Lower lobe of right lung (tissue), 2 donors: ENCODE results near the gene PER1. TPM values are rescaled to one million over a fixed set of nuclear protein-coding genes. Genes with fewer than 3 reads are reported as not detected.

Source experiments
- ATAC-seq, 2 donors: fragments of 200-7000 bp; cut with Tn5 transposase; one replicate each; pipeline ENCODE4 v1.9.1; 2020 to 2022; ENCODE audit warnings: mild to moderate bottlenecking in 2 of 2, moderate library complexity in 2 of 2
- DNase-seq: peaks from one replicate; pipeline ENCODE4 v3.0.0-alpha.2; 2020
- H3K27ac ChIP-seq: fragments of 200-600 bp; one replicate; pipeline ENCODE4 v1.8.0; 2022
- H3K27me3 ChIP-seq: fragments of 200-600 bp; one replicate; pipeline ENCODE4 v1.8.0; 2022; ENCODE audit warnings: low read depth
- H3K36me3 ChIP-seq: fragments of 200-600 bp; one replicate; pipeline ENCODE4 v1.8.0; 2022; ENCODE audit warnings: mild to moderate bottlenecking
- H3K4me1 ChIP-seq: fragments of 200-600 bp; one replicate; pipeline ENCODE4 v1.8.0; 2022
- H3K4me3 ChIP-seq: fragments of 200-600 bp; one replicate; pipeline ENCODE4 v1.8.0; 2022; ENCODE audit warnings: mild to moderate bottlenecking
- H3K9me3 ChIP-seq: fragments of 200-600 bp; one replicate; pipeline ENCODE4 v1.8.0; 2022
- intact Hi-C: fragments of 100-400 bp; cut with DNase I; formaldehyde crosslinking; loops from one replicate; pipeline ENCODE4 v1.11.0; 2022
- total RNA-seq: library from RNA; stranded (reverse); fragmentation: NEBNext Ultra II Directional; extraction: Animal tissue kit (Norgen Biotek cat#: 25700); gene quantifications from one replicate; pipeline ENCODE4 v1.2.1, GENCODE V29; 2021
- TF ChIP-seq, protein P1 (sequence below): fragments of 200-600 bp; IDR thresholded peaks from one replicate; pipeline ENCODE4 v1.8.0; 2022; ENCODE audit warnings: antibody characterized with exemption, mild to moderate bottlenecking
- donor health status: DM: no; HTN: yes; CAD: no; lungs with severe emphysema.

The PER1 gene
- total RNA-seq, 1 donor from 2014 or later = 252 TPM

DNA sequence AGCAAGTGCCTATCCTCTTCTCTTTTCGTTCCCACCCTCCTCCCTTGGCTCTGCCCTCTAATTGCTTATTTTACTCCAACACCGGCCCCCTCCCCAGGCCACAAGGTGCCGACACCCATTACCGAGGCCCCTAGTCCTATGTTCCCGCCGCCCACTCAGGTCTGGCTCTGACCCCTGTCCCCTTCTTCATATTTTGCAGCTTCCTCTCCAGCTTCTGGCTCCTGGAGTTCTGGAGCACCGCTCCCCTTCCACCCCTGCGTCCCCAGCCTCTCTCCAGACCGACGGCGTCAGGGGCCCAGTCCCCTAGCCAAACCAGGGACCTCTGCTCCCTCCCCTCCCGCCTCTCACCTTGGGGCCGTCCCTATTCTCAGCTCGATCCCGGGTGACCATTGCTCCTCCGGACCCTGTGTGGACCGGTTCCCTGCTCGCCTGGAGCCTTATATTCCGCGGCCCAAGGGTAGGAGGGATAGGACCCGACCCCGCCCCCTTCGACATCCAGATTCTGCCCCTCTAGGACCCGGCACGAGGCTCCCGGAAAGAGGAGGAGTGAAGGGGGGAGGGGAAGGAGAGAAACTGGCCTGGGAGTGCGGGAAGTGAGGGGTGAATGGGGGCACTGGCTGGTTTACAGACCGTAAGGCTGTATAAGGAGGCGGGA is 28.4 kb downstream of the PER1 start, which contains the start of gene HES7:
TSS of gene HES7 (minus strand) at position 412 of the 655 bp plus-strand sequence. CDS start at position 390, 22 bp downstream.
- Histone ChIP-seq H3K9me3 (no peaks in the 10 kb centered on the region), H3K27ac (no peak within 1 kb of the TSS), H3K27me3 (peaks cover 52% of the 10 kb centered on the region), H3K36me3 (no peaks in the 10 kb centered on the region), H3K4me1 (peaks cover 76% of the 10 kb centered on the region), H3K4me3 (peak within 1 kb of the TSS; percentile 74)
- intact Hi-C loops = no loop called here
- no peak for ATAC-seq
- TF ChIP-seq, protein P1, sequence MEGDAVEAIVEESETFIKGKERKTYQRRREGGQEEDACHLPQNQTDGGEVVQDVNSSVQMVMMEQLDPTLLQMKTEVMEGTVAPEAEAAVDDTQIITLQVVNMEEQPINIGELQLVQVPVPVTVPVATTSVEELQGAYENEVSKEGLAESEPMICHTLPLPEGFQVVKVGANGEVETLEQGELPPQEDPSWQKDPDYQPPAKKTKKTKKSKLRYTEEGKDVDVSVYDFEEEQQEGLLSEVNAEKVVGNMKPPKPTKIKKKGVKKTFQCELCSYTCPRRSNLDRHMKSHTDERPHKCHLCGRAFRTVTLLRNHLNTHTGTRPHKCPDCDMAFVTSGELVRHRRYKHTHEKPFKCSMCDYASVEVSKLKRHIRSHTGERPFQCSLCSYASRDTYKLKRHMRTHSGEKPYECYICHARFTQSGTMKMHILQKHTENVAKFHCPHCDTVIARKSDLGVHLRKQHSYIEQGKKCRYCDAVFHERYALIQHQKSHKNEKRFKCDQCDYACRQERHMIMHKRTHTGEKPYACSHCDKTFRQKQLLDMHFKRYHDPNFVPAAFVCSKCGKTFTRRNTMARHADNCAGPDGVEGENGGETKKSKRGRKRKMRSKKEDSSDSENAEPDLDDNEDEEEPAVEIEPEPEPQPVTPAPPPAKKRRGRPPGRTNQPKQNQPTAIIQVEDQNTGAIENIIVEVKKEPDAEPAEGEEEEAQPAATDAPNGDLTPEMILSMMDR = no peak
- no peak for DNase-seq

DNA sequence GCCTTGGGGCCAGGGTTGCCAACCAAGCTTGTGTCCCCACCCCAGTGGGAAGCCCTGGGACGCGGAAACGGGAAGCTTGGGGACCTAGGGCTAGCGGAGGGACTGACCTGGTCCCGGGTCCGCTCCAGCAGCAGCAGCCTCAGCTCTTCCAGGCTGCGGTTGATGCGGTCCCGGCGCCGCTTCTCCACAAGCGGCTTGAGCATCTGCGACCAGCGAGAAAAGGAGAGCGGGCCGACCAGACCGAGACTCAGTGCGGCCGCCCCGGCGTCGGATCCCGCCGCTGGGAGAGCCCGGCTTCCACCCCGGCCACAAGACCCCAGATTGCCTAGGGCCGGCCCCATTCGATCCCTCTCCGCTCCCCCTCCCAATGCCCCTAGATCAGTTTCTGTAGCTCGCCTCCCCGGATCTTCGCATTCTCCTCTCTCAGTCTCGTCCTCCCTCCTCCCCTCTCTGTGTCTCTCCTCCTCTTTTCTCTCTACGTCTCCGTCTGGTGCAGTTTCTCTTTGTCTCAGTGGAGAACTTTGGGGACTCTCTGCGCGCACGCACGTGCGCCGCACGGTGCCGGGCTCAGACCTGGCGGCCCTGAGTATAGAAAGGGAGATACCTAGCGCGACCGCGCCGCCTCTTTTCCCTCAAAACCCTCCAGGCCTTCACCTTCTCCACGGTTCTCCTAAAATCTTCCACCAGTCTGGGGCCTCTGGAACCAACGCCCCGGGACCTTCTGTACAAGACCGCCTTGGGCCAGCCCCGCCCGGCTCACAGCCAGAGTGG is 29.1 kb downstream of the PER1 start:
- Histone ChIP-seq H3K4me1 (peaks cover 83% of the 10 kb centered on the region), H3K36me3 (no peaks in the 10 kb centered on the region), H3K4me3 (peak overlapping the region; percentile 74), H3K9me3 (no peaks in the 10 kb centered on the region), H3K27ac (no peak overlapping the region), H3K27me3 (peaks cover 48% of the 10 kb centered on the region)
- ATAC-seq (no peak), DNase-seq (no peak)
- intact Hi-C loops = no loop called here
- TF ChIP-seq, protein P1 = no peak

DNA sequence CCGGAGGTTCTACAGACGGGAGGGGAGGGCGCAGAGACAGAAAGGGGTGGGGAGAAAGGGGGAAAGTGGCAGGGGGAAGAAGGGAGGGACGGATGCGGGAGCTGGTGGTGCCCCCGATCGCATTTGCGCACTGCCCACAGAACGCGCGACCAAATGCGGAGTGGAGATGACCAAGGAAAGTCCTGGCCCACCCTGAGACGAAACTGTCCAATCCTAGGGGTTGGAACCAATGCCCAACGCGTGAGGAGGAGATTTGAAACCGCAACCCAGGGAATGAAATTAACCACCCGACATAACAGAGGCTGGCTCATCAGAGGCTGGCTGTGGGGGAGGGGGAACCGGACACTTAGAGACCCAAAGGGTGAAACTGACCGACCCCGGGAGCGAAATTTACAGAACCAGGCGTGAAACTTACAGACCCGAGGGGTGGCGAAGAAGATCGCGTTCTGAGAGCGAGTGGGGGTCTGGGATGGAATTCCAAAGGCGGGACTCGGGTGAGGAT is 29.7 kb downstream of the PER1 start:
- DNase-seq (no peak), ATAC-seq (no peak)
- Histone ChIP-seq H3K4me3 (peak overlapping the region; percentile 74), H3K4me1 (peaks cover 89% of the 10 kb centered on the region), H3K36me3 (no peaks in the 10 kb centered on the region), H3K27me3 (peaks cover 47% of the 10 kb centered on the region), H3K27ac (no peak overlapping the region), H3K9me3 (no peaks in the 10 kb centered on the region)
- TF ChIP-seq, protein P1 = no peak
- intact Hi-C loops = no loop called here

DNA sequence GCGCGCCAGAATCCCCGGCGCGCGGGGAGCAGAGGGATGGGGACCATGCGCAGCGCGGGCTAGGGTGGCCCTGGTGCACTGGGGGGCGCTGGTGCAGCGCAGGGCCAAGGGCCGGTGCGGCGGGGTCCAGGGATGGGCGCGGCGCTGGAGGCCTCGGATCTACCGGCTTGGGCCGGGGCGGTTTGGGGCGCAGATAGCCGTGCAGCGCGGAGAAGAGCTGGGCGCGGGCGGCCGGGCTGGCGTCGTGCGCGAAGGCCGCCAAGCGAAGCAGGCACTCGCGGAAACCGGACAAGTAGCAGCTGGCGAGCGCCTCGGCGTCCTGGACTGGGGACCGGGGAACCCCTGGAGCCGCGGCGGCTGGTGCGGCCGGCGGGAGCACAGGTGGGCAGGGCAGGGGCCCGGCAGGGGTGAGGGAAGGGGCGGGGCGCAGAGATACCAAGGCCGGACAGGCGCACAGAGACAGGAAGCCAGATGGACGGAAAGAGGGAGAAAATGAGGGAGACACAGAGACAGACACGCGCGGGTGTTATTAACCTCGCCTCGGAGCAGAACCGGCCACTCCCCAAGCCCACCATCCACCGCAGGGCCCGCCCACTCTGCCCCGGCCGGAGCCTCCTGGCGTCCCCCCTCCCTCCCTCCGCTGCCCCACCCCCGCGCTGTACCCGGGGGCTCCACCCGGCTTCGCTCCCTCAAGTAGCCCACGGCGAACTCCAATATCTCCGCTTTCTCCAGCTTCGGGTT is 30.4 kb downstream of the PER1 start:
- ATAC-seq (peak; percentile 5 to 21), DNase-seq (no peak)
- H3K4me1 ChIP-seq = peaks cover 88% of the 10 kb centered on the region
- intact Hi-C loops = no loop called here
- peak overlapping the region; percentile 2 for H3K27ac ChIP-seq
- peak overlapping the region; percentile 74 for H3K4me3 ChIP-seq
- H3K36me3 ChIP-seq = no peaks in the 10 kb centered on the region
- H3K9me3 ChIP-seq = no peaks in the 10 kb centered on the region
- TF ChIP-seq, protein P1 = peak; percentile 50
- H3K27me3 ChIP-seq = peaks cover 54% of the 10 kb centered on the region

DNA sequence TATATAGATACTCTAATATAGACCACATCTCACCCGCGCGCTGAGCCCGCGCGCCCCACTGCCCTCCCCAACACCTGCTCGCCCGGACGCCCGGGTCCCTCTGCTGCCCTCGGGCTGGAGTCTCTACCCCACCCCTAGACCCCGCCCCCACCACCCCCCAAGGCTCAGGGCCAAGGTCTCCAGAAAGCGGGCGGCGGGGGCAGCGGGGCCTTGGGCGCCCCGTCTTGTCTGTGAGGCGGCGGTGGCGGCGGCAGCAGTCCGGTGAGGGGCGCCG is 30.9 kb downstream of the PER1 start:
- intact Hi-C loops = no loop called here
- Histone ChIP-seq H3K27me3 (peaks cover 59% of the 10 kb centered on the region), H3K9me3 (no peaks in the 10 kb centered on the region), H3K4me3 (peak overlapping the region; percentile 74), H3K4me1 (peaks cover 85% of the 10 kb centered on the region), H3K27ac (peak overlapping the region; percentile 2), H3K36me3 (no peaks in the 10 kb centered on the region)
- no peak for DNase-seq
- no peak for ATAC-seq
- TF ChIP-seq, protein P1 = no peak
